ENCODE data around the gene POP4.
"Not testable (repeated sequence)": the region's sequence is repeated elsewhere in the genome, so short reads cannot be mapped to it uniquely, and the experiment has no call there.

Gene POP4

DNA sequence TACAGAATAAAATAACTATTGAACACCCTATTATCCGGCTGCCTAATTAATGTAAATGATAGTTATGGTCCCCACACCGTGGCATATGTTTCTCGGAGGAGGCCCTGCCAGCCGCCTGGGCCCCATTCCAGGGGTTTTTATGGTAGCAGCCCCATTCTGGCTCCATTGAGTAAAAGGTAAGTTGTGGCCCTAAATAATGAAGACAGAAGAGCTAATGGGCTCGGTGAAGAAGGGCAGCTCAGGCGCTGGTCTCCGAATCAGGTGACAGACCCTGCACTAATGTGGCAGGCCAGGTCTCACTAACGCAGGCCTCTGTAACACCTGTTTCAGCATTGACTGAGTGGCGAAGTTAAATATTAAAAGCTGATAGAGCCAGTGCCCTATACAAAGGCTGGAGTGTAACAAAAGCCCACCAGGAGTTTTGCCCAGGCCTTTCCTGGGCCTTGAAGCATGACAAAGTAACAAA, 19.1 kb downstream of the POP4 start:
- Histone ChIP-seq H3K36me3 (ENCODE audit: control insufficient read depth in 4 of 4, insufficient read depth in 4 of 4, low read length in 3 of 4) (no peaks in the 10 kb centered on the region), H3K27ac (ENCODE audit: insufficient read depth in 1 of 2, low read depth in 1 of 2, low read length in 2 of 2, poor library complexity in 1 of 2, severe bottlenecking in 2 of 2) (no peak overlapping the region), H3K27me3 (replicated peaks in 2 of 5; ENCODE audit: control insufficient read depth in 4 of 5, insufficient read depth in 5 of 5, low read length in 4 of 5) (no peaks in the 10 kb centered on the region), H3K4me3 (ENCODE audit: control insufficient read depth in 1 of 7, extremely low read depth in 1 of 7, insufficient read depth in 4 of 7, low read depth in 2 of 7, low read length in 6 of 7) (no peak overlapping the region), H3K9me3 (ENCODE audit: control extremely low read depth in 1 of 5, control insufficient read depth in 4 of 5, insufficient read depth in 2 of 5, low read depth in 1 of 5, low read length in 4 of 5) (no peaks in the 10 kb centered on the region), H3K4me1 (ENCODE audit: control extremely low read depth in 1 of 4, control insufficient read depth in 4 of 4, insufficient read depth in 4 of 4, low read length in 3 of 4) (peaks cover 0 to 35% (median 21%) of the 10 kb centered on the region in 4 experiments)
- DNase-seq: no peak
- ChIA-PET CTCF (interaction anchor here (1.4 kb wide), 1 partner anchor 14 kb away, joined by 4 read pairs; no protein-coding TSS in a partner anchor), POLR2A (no interaction called here)
- 98% methylated on average over 5 of the region's 9 CpGs for WGBS (ENCODE audit: insufficient coverage)

DNA sequence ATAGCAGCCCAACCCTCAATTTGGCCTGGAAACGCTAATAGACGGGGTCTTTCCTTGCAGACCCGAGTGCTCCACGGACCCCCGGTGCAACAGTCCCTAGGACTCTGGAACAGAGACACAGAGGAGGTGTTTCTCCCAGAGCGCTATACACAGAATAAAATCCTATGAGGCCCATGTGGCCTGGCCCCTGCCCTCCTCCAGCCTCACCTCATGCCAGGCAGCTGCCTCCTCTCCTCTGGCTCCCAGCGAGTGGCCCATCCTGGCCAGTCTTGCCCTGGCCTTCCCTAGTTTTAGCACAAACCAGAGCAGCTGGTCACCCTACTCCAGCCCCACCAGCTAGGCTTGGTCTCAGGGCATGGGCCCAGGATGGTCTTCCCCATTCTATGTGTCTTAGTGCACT, 20.3 kb downstream of the POP4 start:
- WGBS (ENCODE audit: insufficient coverage): 99% methylated on average over 7 of the region's 7 CpGs
- Histone ChIP-seq H3K4me3 (ENCODE audit: control insufficient read depth in 1 of 7, extremely low read depth in 1 of 7, insufficient read depth in 4 of 7, low read depth in 2 of 7, low read length in 6 of 7) (no peak overlapping the region), H3K27me3 (replicated peaks in 2 of 5; ENCODE audit: control insufficient read depth in 4 of 5, insufficient read depth in 5 of 5, low read length in 4 of 5) (no peaks in the 10 kb centered on the region), H3K9me3 (ENCODE audit: control extremely low read depth in 1 of 5, control insufficient read depth in 4 of 5, insufficient read depth in 2 of 5, low read depth in 1 of 5, low read length in 4 of 5) (no peaks in the 10 kb centered on the region), H3K27ac (ENCODE audit: insufficient read depth in 1 of 2, low read depth in 1 of 2, low read length in 2 of 2, poor library complexity in 1 of 2, severe bottlenecking in 2 of 2) (no peak overlapping the region), H3K36me3 (ENCODE audit: control insufficient read depth in 4 of 4, insufficient read depth in 4 of 4, low read length in 3 of 4) (no peaks in the 10 kb centered on the region), H3K4me1 (ENCODE audit: control extremely low read depth in 1 of 4, control insufficient read depth in 4 of 4, insufficient read depth in 4 of 4, low read length in 3 of 4) (peaks cover 0 to 23% (median 13%) of the 10 kb centered on the region in 4 experiments)
- DNase-seq: no peak
- POLR2A ChIA-PET: no interaction called here
- CTCF ChIA-PET: interaction anchor here (2.5 kb wide), 1 partner anchor 16 kb away, joined by 7 read pairs; no protein-coding TSS in a partner anchor

GRCh38 chr19:29626832-29627231, 20.7 kb downstream of the POP4 start:
- WGBS (ENCODE audit: insufficient coverage): 80% methylated on average over 1 of the region's 9 CpGs
- H3K4me1 ChIP-seq (ENCODE audit: control extremely low read depth in 1 of 4, control insufficient read depth in 4 of 4, insufficient read depth in 4 of 4, low read length in 3 of 4): peaks cover 0 to 19% (median 10%) of the 10 kb centered on the region in 4 experiments
- DNase-seq; H3K36me3 ChIP-seq (ENCODE audit: control insufficient read depth in 4 of 4, insufficient read depth in 4 of 4, low read length in 3 of 4); H3K27me3 ChIP-seq (replicated peaks in 2 of 5; ENCODE audit: control insufficient read depth in 4 of 5, insufficient read depth in 5 of 5, low read length in 4 of 5); H3K9me3 ChIP-seq (ENCODE audit: control extremely low read depth in 1 of 5, control insufficient read depth in 4 of 5, insufficient read depth in 2 of 5, low read depth in 1 of 5, low read length in 4 of 5); POLR2A ChIA-PET; H3K4me3 ChIP-seq (ENCODE audit: control insufficient read depth in 1 of 7, extremely low read depth in 1 of 7, insufficient read depth in 4 of 7, low read depth in 2 of 7, low read length in 6 of 7); H3K27ac ChIP-seq (ENCODE audit: insufficient read depth in 1 of 2, low read depth in 1 of 2, low read length in 2 of 2, poor library complexity in 1 of 2, severe bottlenecking in 2 of 2): not testable (repeated sequence)
- CTCF ChIA-PET: interaction anchor here (2.5 kb wide), 1 partner anchor 16 kb away, joined by 7 read pairs; no protein-coding TSS in a partner anchor

GRCh38 chr19:29628661-29629385, 22.7 kb downstream of the POP4 start:
- Histone ChIP-seq H3K27me3 (replicated peaks in 2 of 5; ENCODE audit: control insufficient read depth in 4 of 5, insufficient read depth in 5 of 5, low read length in 4 of 5) (no peaks in the 10 kb centered on the region), H3K4me3 (ENCODE audit: control insufficient read depth in 1 of 7, extremely low read depth in 1 of 7, insufficient read depth in 4 of 7, low read depth in 2 of 7, low read length in 6 of 7) (no peak overlapping the region), H3K36me3 (ENCODE audit: control insufficient read depth in 4 of 4, insufficient read depth in 4 of 4, low read length in 3 of 4) (no peaks in the 10 kb centered on the region), H3K9me3 (ENCODE audit: control extremely low read depth in 1 of 5, control insufficient read depth in 4 of 5, insufficient read depth in 2 of 5, low read depth in 1 of 5, low read length in 4 of 5) (no peaks in the 10 kb centered on the region), H3K4me1 (ENCODE audit: control extremely low read depth in 1 of 4, control insufficient read depth in 4 of 4, insufficient read depth in 4 of 4, low read length in 3 of 4) (peaks cover 0 to 4% (median 0%) of the 10 kb centered on the region in 4 experiments), H3K27ac (ENCODE audit: insufficient read depth in 1 of 2, low read depth in 1 of 2, low read length in 2 of 2, poor library complexity in 1 of 2, severe bottlenecking in 2 of 2) (no peak overlapping the region)
- CTCF ChIA-PET: interaction anchor here (0.9 to 1.4 kb wide), 3 partner anchors 15 to 36 kb away, joined by 3 to 4 read pairs (median 3); partner anchors contain the start of gene PLEKHF1
- no peak for DNase-seq
- POLR2A ChIA-PET: interaction anchor here (0.8 kb wide), 1 partner anchor 8 kb away, joined by 4 read pairs; no protein-coding TSS in a partner anchor
- 96% methylated on average over 15 of the region's 16 CpGs for WGBS (ENCODE audit: insufficient coverage)

DNA sequence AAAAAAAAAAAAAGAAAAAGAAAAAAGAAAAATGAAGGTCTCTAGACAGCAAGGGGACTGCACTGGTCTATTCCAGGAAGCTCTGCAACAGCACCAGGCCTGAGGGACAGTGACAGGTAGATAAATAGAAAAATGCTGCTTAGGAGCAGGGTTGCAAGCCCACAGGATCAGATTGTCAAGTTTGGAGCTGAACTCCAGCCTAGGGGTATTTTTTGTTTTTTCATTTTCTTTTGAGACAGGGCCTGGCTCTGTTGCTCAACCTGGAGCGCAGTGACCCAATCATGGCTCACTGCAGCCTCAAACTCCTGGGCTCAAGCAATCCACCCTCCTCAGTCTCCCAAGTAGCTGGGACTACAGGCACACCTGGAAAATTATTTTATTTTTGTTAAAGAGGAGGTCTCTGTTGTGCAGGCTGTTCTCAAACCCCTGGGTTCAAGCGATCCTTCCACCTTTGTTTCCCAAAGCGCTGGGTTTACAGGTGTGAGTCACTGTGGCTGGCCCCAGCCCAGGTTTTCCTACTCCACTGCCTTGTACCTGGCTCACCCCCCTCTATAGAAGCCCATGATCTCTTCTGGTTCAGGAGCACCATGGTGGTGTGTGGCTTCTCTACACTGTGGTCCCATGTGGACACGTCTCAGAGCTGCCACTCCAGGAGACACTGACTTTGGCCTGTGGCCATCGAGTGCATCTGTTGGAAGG, 23.9 kb downstream of the POP4 start:
- ChIA-PET POLR2A (no interaction called here), CTCF (no interaction called here)
- Histone ChIP-seq H3K4me3 (ENCODE audit: control insufficient read depth in 1 of 7, extremely low read depth in 1 of 7, insufficient read depth in 4 of 7, low read depth in 2 of 7, low read length in 6 of 7) (no peak overlapping the region), H3K9me3 (ENCODE audit: control extremely low read depth in 1 of 5, control insufficient read depth in 4 of 5, insufficient read depth in 2 of 5, low read depth in 1 of 5, low read length in 4 of 5) (no peaks in the 10 kb centered on the region), H3K27me3 (replicated peaks in 2 of 5; ENCODE audit: control insufficient read depth in 4 of 5, insufficient read depth in 5 of 5, low read length in 4 of 5) (no peaks in the 10 kb centered on the region), H3K4me1 (ENCODE audit: control extremely low read depth in 1 of 4, control insufficient read depth in 4 of 4, insufficient read depth in 4 of 4, low read length in 3 of 4) (no peaks in the 10 kb centered on the region), H3K36me3 (ENCODE audit: control insufficient read depth in 4 of 4, insufficient read depth in 4 of 4, low read length in 3 of 4) (no peaks in the 10 kb centered on the region), H3K27ac (ENCODE audit: insufficient read depth in 1 of 2, low read depth in 1 of 2, low read length in 2 of 2, poor library complexity in 1 of 2, severe bottlenecking in 2 of 2) (no peak overlapping the region)
- DNase-seq: no peak
- WGBS (ENCODE audit: insufficient coverage): 100% methylated on average over 5 of the region's 5 CpGs

DNA sequence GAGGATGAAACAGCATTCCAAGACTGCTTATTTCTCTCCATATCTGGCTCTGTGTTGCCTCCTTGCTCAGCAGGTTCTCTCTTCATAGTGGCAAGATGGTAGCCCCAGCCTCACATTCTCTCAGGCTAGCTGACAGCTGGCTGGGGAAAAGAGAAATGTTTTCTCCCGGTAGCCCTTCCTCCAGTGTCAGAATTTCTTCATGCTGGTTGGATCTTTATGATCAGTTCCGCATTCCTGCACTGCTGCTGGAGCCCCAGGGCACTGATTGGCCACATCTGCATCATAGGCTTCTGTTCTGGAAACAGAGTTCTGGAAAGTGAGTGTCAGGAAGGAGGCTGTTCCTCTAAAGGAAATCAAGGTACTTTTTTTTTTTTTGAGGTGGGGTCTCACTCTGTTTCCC, 24.6 kb downstream of the POP4 start:
- no peak for DNase-seq
- no peaks in the 10 kb centered on the region for H3K27me3 ChIP-seq (replicated peaks in 2 of 5; ENCODE audit: control insufficient read depth in 4 of 5, insufficient read depth in 5 of 5, low read length in 4 of 5)
- no peaks in the 10 kb centered on the region for H3K4me1 ChIP-seq (ENCODE audit: control extremely low read depth in 1 of 4, control insufficient read depth in 4 of 4, insufficient read depth in 4 of 4, low read length in 3 of 4)
- WGBS (ENCODE audit: insufficient coverage): 95% methylated on average over 2 of the region's 2 CpGs
- no peaks in the 10 kb centered on the region for H3K9me3 ChIP-seq (ENCODE audit: control extremely low read depth in 1 of 5, control insufficient read depth in 4 of 5, insufficient read depth in 2 of 5, low read depth in 1 of 5, low read length in 4 of 5)
- H3K4me3 ChIP-seq (ENCODE audit: control insufficient read depth in 1 of 7, extremely low read depth in 1 of 7, insufficient read depth in 4 of 7, low read depth in 2 of 7, low read length in 6 of 7): no peak overlapping the region
- ChIA-PET CTCF (no interaction called here), POLR2A (no interaction called here)
- no peak overlapping the region for H3K27ac ChIP-seq (ENCODE audit: insufficient read depth in 1 of 2, low read depth in 1 of 2, low read length in 2 of 2, poor library complexity in 1 of 2, severe bottlenecking in 2 of 2)
- H3K36me3 ChIP-seq (ENCODE audit: control insufficient read depth in 4 of 4, insufficient read depth in 4 of 4, low read length in 3 of 4): no peaks in the 10 kb centered on the region

DNA sequence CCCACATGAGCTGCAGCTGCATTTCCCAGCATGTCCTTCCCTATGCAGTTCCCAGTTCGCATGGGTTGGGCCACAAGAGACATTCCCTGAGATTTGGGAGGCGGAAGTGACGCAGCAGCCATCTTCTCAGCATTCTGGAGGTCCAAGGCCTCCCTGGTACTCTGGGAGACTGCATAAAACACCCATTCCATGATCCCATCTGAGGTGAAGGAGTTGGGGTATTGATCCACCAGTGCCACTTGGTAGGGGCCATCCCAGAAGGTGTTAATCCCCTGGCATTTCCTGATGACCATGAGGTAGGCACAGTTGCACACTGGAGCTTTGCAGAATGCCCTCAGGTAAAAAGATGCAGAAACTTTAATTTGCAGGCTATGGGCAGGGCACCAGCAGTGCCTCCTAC, 25.4 kb downstream of the POP4 start:
- CTCF ChIA-PET: interaction anchor here (1.6 to 1.9 kb wide), 2 partner anchors 8 to 21 kb away, joined by 3 to 5 read pairs; no protein-coding TSS in a partner anchor
- no peak for DNase-seq
- Histone ChIP-seq H3K36me3 (ENCODE audit: control insufficient read depth in 4 of 4, insufficient read depth in 4 of 4, low read length in 3 of 4) (no peaks in the 10 kb centered on the region), H3K4me3 (ENCODE audit: control insufficient read depth in 1 of 7, extremely low read depth in 1 of 7, insufficient read depth in 4 of 7, low read depth in 2 of 7, low read length in 6 of 7) (no peak overlapping the region), H3K9me3 (ENCODE audit: control extremely low read depth in 1 of 5, control insufficient read depth in 4 of 5, insufficient read depth in 2 of 5, low read depth in 1 of 5, low read length in 4 of 5) (no peaks in the 10 kb centered on the region), H3K27ac (ENCODE audit: insufficient read depth in 1 of 2, low read depth in 1 of 2, low read length in 2 of 2, poor library complexity in 1 of 2, severe bottlenecking in 2 of 2) (no peak overlapping the region), H3K4me1 (ENCODE audit: control extremely low read depth in 1 of 4, control insufficient read depth in 4 of 4, insufficient read depth in 4 of 4, low read length in 3 of 4) (no peaks in the 10 kb centered on the region), H3K27me3 (replicated peaks in 2 of 5; ENCODE audit: control insufficient read depth in 4 of 5, insufficient read depth in 5 of 5, low read length in 4 of 5) (no peaks in the 10 kb centered on the region)
- POLR2A ChIA-PET: no interaction called here
- 100% methylated on average over 1 of the region's 3 CpGs for WGBS (ENCODE audit: insufficient coverage)

All from common myeloid progenitor, CD34-positive (primary cell).